Natural killer cell (primary cell): ENCODE results near the gene PTPRM. TPM values are rescaled to one million over a fixed set of nuclear protein-coding genes. Genes with fewer than 3 reads are reported as not detected.

ENCODE experiments used
- ATAC-seq, 3 donors: fragments of 150-1000 bp in 2 of 3; fragments of 200-7000 bp in 1 of 3; cut with Tn5 transposase; 1 replicate in 1 of 3; 2 replicates in 2 of 3; pipeline ENCODE4 v1.10.0; 2021; ENCODE audit warnings: mild to moderate bottlenecking in 2 of 3, moderate library complexity in 2 of 3
- DNase-seq, 2 donors: peaks; one replicate each; pipeline versions ENCODE4 v3.0.0 to v3.0.0-alpha.2; 2013 to 2021; ENCODE audit warnings: mixed read lengths in 1 of 2
- H3K27ac ChIP-seq: one replicate; pipeline ENCODE4 v1.5.1; 2013; ENCODE audit warnings: mild to moderate bottlenecking, low read length
- H3K27me3 ChIP-seq: one replicate; pipeline ENCODE4 v1.6.1; 2013; ENCODE audit warnings: low read length; ENCODE audit not compliant: control insufficient read depth, insufficient read depth
- H3K36me3 ChIP-seq: one replicate; pipeline ENCODE4 v1.6.1; 2013; ENCODE audit warnings: low read length; ENCODE audit not compliant: control insufficient read depth, insufficient read depth
- H3K4me1 ChIP-seq: one replicate; pipeline ENCODE4 v1.6.1; 2013; ENCODE audit warnings: low read length; ENCODE audit not compliant: control insufficient read depth, insufficient read depth
- H3K4me3 ChIP-seq: one replicate; pipeline ENCODE4 v1.5.1; 2013; ENCODE audit warnings: low read length
- H3K9me3 ChIP-seq: one replicate; pipeline ENCODE4 v1.6.1; 2013; ENCODE audit warnings: low read length; ENCODE audit not compliant: control insufficient read depth, insufficient read depth
- H3K27ac Mint-ChIP-seq, 2 donors: one replicate each; pipeline ENCODE4 v1.8.0; 2022; ENCODE audit warnings: mild to moderate bottlenecking in 2 of 2, mixed read lengths in 2 of 2, moderate library complexity in 1 of 2
- H3K27me3 Mint-ChIP-seq, 2 donors: one replicate each; pipeline ENCODE4 v1.8.0; 2022; ENCODE audit warnings: low read depth in 2 of 2, mixed read lengths in 2 of 2
- H3K36me3 Mint-ChIP-seq: one replicate; pipeline ENCODE4 v1.8.0; 2022; ENCODE audit warnings: mixed read lengths
- H3K4me1 Mint-ChIP-seq, 2 donors: one replicate each; pipeline ENCODE4 v1.8.0; 2022; ENCODE audit warnings: mixed read lengths in 2 of 2
- H3K4me3 Mint-ChIP-seq: one replicate; pipeline ENCODE4 v1.8.0; 2022; ENCODE audit warnings: mild to moderate bottlenecking, moderate library complexity, mixed read lengths
- H3K9me3 Mint-ChIP-seq, 2 donors: one replicate each; pipeline ENCODE4 v1.8.0; 2022; ENCODE audit warnings: mixed read lengths in 2 of 2
- CTCF ChIP-seq: fragments of 200-600 bp; IDR thresholded peaks from one replicate; pipeline ENCODE4 v1.8.0; 2022; ENCODE audit warnings: antibody characterized with exemption
- WGBS: methylation state at CpG from one replicate; pipeline ENCODE4 v1.1.7; 2013; ENCODE audit warnings: missing lambda C conversion rate; ENCODE audit not compliant: insufficient coverage; 5-methylcytosine and 5-hydroxymethylcytosine counted together
- intact Hi-C: fragments of 100-400 bp; cut with micrococcal nuclease; formaldehyde crosslinking; loops from one replicate; pipeline ENCODE4 v1.14.2; 2022
- total RNA-seq, 4 donors: library from RNA; stranded (reverse); fragments of 120-200 nt in 1 of 4; gene quantifications; one replicate each; pipeline versions ENCODE4 v1.2.3 to v1.2.4, GENCODE V29; 2013 to 2022

PTPRM gene
- total RNA-seq, 3 donors from 2014 or later (not counting 1 experiment from before 2014, with no cell fraction given), result 5.0 to 13.2 (median 12.1) TPM

DNA sequence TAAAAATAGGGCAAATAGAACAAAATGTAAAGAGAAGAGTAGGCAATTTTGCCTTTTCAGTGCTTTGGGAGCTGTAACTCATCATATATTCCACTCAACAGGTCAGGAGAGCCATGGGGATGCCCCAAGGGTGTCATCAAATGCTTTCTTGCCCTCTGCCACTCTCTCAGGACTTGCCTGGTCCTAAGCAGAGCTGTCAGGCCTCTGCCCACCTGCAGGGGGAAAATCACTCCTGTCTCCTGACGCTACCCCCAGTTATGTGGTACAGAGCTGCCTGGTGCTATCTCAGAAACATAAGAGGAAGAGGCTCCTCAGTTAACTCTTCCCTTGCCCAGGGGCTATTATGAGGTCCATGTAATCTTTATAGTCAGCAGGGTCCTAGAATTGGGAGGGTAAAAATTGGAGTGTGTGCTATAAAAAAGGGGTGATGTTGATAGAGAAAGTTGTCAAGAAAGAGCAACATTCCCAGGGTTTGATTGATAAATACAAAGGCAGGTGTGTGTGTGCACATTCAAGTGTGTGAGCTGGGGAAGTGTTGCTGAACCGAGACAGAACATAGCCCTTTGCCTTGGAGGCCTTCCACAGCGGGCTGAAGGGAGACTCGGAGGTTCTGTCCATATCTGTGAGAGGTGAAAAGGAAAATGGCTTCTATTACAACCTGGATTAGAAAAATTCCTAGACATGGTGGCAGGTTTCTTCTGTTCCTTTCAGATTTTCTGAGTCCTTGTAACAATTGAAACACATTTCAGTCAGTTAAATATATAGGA lies 25.4 kb downstream of the PTPRM start:
- no peak for TF ChIP-seq CTCF

DNA sequence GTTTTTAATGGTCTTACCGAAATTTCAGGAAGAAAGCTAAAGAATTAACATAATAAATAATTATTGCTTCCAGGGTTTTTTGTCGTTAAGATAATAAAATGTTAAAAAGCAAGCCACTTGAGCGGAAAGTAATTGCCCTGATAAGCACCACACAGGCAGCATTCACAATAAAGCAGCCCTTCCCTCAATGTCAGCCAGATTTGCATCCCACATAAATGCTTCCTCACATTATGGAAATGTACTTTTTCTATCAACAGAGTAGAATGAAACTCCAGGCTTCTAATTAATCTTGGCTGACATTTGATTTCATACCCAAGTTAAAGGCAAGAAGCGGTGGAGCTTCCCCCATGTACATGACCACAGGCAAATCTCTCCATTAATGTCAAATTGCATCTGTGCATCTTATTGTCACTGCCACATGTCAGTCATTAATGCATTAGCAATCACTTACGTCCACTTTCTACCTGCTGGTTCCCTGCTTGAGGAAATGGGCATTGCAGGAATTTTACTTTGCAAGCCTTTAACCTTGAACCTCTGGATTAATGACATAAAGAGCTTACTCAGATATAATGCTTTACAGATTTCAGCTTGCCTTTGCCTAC lies 26.2 kb downstream of the PTPRM start:
- no peak for ATAC-seq
- WGBS, result 92% methylated on average over 4 of the region's 5 CpGs

More for the DNA sequence above, 25.4 kb downstream of the PTPRM start:
- H3K27me3 Mint-ChIP-seq, result no peaks in the 10 kb centered on the region
- intact Hi-C loops, result no loop called here
- Histone ChIP-seq H3K27me3 (no peaks in the 10 kb centered on the region), H3K36me3 (no peaks in the 10 kb centered on the region), H3K9me3 (no peaks in the 10 kb centered on the region), H3K4me3 (no peak overlapping the region), H3K27ac (no peak overlapping the region), H3K4me1 (no peaks in the 10 kb centered on the region)
- no peaks in the 10 kb centered on the region for H3K36me3 Mint-ChIP-seq
- ATAC-seq (no peak), DNase-seq (no peak)
- H3K4me3 Mint-ChIP-seq, result no peak overlapping the region
- H3K27ac Mint-ChIP-seq, result no peak overlapping the region
- peaks cover 0 to 3% of the 10 kb centered on the region in 2 donors for H3K9me3 Mint-ChIP-seq
- peaks cover 4 to 10% of the 10 kb centered on the region in 2 donors for H3K4me1 Mint-ChIP-seq
- WGBS, result 69% methylated on average over 4 of the region's 4 CpGs

DNA sequence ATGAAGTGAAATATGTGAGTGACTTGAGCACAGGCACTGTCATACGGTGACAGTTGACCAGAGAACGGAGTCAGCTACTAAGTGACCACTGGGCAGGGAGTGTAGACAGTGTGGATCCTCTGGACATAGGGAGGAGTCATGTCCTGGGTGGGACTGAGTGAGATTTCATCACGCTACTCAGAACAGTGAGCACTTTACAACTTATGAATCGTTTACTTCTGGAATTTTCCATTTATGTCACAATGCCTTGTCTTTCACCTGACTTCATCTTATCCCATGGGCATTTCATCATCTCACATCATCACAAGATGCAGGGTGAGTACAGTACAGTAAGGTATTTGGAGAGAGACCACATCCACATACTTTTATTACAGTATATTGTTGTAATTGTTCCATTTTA lies 29.0 kb downstream of the PTPRM start:
- Mint-ChIP-seq H3K4me1 (peaks cover 3 to 6% of the 10 kb centered on the region in 2 donors), H3K9me3 (peaks cover 0 to 3% of the 10 kb centered on the region in 2 donors), H3K4me3 (no peak overlapping the region), H3K27ac (no peak overlapping the region), H3K27me3 (no peaks in the 10 kb centered on the region), H3K36me3 (no peaks in the 10 kb centered on the region)
- no peaks in the 10 kb centered on the region for H3K36me3 ChIP-seq
- WGBS, result 82% methylated on average over 4 of the region's 4 CpGs
- no peak overlapping the region for H3K4me3 ChIP-seq
- no peaks in the 10 kb centered on the region for H3K9me3 ChIP-seq
- peak in 1 of 3 donors; percentile 14 for ATAC-seq
- no peak for DNase-seq
- no peak overlapping the region for H3K27ac ChIP-seq
- peaks cover 19% of the 10 kb centered on the region for H3K4me1 ChIP-seq
- TF ChIP-seq CTCF, result no peak
- intact Hi-C loops, result no loop called here
- H3K27me3 ChIP-seq, result no peaks in the 10 kb centered on the region

More for the DNA sequence above, 26.2 kb downstream of the PTPRM start:
- Histone ChIP-seq H3K4me3 (no peak overlapping the region), H3K27ac (no peak overlapping the region), H3K4me1 (no peaks in the 10 kb centered on the region), H3K9me3 (no peaks in the 10 kb centered on the region), H3K27me3 (no peaks in the 10 kb centered on the region), H3K36me3 (no peaks in the 10 kb centered on the region)
- no peaks in the 10 kb centered on the region for H3K36me3 Mint-ChIP-seq
- no peak overlapping the region for H3K4me3 Mint-ChIP-seq
- peaks cover 4 to 10% of the 10 kb centered on the region in 2 donors for H3K4me1 Mint-ChIP-seq
- no peaks in the 10 kb centered on the region for H3K27me3 Mint-ChIP-seq
- intact Hi-C loops, result no loop called here
- H3K9me3 Mint-ChIP-seq, result peaks cover 0 to 3% of the 10 kb centered on the region in 2 donors
- DNase-seq, result no peak
- H3K27ac Mint-ChIP-seq, result no peak overlapping the region
- no peak for TF ChIP-seq CTCF
